CD4-positive, alpha-beta T cell treated with Interleukin-2 at 100 ng/mL for 4 hours (primary cell): ENCODE measurements around the gene EPHA3.

Experiments used
- DNase-seq: peaks from one replicate; pipeline ENCODE4 v3.0.0-alpha.2; 2020; ENCODE audit warnings: low spot score

EPHA3 gene

DNA sequence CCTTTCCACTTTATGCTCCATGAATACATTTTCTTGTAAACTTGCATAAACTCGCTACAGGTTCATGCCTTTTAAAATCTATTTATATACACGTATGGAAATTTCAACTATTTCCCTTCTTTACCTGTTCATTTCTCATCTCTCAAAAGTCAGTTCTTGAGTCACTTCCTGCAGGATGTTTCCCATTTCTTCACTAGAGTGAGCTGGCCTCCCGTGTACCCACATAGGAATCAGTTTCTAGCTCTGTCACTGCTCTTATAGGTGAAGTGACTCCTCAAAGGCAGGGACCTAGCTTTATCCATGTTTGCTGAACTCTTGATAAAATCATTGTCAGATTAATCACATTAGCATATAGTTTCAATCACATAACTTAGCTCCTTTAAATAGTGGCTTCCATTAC is 259.7 kb downstream of the EPHA3 start:
- no peak for DNase-seq

DNA sequence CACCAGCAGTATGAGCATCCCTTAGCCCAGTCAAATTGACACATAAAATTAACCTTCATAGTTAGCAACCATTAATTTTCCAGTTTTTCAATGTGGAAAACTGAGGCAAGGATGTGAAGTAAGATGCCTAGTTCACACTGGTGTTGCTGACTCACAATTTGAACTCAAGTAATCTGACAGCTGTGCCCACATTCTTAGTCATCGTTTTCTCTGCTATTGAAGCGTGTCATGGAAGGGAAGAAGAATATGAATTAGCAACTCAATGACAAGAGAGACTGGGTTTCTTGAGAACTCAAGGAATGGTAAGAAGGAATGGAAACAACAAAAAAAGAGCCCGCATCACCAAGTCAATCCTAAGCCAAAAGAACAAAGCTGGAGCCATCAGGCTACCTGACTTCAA is 261.4 kb downstream of the EPHA3 start:
- no peak for DNase-seq

- no peak for DNase-seq
These were observed 265.0 kb downstream of the EPHA3 start for GRCh38 chr3:89372456-89372855.

- no peak for DNase-seq
These were observed 266.0 kb downstream of the EPHA3 start for GRCh38 chr3:89373434-89373833.

GRCh38 chr3:89375451-89375850 is 268.0 kb downstream of the EPHA3 start:
- no peak for DNase-seq

DNA sequence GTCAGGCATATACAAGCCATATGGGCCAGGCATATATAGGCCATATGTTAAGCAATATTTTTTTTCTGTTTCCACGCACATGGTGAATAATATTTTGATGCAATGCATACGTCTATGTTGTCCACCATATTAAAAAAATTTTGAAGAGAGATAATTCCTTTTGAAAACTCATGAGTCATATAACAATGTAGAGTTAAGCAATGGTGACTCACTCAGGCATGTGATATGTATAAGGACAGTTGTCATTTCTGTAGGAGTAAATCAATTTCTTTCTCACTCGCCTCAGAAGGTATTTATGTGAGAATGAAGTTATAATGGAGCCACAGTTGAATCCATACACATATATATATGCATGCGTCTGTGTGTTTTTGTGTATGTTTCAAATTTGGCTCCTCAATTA is 272.6 kb downstream of the EPHA3 start:
- DNase-seq = no peak

DNA sequence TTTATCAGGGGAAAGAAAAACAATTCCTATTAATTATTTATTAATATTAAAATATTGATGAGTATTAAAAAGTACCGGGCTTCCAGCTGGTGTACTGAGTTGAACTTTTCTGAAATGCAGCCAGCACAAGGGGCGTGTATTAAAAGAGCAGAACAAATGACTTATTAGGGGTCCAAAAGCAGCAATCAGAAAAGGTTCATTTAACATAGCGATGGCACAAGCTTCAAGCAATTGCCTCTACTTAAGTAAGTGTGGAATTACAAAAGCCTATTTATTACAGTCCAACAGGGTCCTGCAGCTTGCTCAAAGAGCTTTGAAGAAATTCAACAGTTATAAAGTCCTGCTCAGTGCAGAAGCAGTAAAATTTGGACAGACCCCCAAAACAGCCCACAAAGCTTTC is 285.6 kb downstream of the EPHA3 start:
- no peak for DNase-seq

- DNase-seq = no peak
These were observed 288.0 kb downstream of the EPHA3 start for GRCh38 chr3:89395456-89395855.

DNA sequence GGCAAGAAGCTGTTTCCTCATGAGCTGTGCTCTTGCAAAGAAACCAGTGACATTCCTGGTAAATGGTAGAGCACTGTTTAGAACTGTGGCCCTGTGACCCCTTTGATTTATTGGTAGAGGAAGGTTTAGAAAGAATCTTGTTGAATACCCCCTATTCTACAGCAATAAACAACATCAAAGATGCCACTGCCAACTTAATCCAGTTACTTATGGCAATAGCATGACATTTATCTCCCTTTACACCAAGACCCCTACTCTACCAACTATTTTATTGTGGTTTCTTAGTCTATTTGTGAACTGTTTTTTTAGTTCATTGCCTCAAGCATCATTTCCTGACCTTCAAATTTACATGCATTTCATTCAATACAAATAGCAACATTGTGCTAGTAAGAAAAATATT is 288.6 kb downstream of the EPHA3 start:
- DNase-seq = no peak

GRCh38 chr3:89402051-89402450 is 294.6 kb downstream of the EPHA3 start:
- DNase-seq = no peak

- DNase-seq = no peak
These were observed 297.8 kb downstream of the EPHA3 start for GRCh38 chr3:89405176-89405575.

GRCh38 chr3:89405593-89405992 is 298.2 kb downstream of the EPHA3 start:
- DNase-seq = no peak

DNA sequence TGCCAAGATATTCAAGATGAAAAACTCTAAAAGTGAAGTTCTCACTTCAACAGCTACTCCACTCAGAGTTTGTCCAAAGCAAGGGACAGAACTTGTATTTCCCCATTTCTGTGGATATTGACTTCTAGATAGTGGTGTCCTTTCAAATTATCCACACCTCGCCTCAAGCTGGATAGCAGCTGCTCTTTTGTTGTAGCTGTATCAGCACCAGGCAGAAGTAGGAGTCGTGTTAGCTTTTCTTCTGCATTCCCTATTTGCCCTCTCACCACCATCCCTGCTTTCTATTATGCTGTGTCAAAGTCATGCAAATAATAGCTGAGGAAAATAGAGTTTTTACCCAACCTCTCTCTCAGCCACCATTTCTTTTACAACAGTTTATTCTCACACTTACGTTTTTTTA is 303.8 kb downstream of the EPHA3 start:
- DNase-seq = no peak

GRCh38 chr3:89414270-89414669 is 306.8 kb downstream of the EPHA3 start:
- DNase-seq = no peak

DNA sequence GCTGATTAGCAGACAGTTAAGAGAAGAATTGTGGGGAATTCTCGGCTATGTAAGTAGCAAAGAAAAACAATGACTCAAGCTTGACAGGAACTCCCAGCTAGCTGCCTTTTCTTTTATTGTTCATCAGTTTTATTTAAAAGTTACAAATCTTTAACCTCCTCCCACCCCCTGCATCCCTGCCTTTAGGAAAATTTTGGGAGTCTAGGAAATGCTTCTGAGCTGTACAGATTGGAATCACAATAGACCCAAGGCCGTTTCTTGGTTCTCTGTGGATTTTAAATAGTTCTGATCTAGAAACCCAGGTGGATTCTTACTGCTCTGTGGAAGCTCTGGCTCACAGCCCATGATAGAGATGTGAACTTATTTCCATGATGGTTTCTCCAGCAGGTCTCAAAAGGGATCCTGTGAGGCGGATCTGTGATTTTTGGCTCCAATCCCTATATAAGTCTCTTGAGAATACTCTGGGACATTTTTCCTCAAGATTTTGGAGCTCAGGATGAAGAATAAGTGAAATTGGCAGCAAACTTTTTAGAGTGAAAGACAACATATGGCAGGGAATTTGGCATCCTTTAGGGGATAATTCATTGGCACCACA is 312.3 kb downstream of the EPHA3 start:
- no peak for DNase-seq

GRCh38 chr3:89426060-89426459 is 318.6 kb downstream of the EPHA3 start:
- DNase-seq = no peak

DNA sequence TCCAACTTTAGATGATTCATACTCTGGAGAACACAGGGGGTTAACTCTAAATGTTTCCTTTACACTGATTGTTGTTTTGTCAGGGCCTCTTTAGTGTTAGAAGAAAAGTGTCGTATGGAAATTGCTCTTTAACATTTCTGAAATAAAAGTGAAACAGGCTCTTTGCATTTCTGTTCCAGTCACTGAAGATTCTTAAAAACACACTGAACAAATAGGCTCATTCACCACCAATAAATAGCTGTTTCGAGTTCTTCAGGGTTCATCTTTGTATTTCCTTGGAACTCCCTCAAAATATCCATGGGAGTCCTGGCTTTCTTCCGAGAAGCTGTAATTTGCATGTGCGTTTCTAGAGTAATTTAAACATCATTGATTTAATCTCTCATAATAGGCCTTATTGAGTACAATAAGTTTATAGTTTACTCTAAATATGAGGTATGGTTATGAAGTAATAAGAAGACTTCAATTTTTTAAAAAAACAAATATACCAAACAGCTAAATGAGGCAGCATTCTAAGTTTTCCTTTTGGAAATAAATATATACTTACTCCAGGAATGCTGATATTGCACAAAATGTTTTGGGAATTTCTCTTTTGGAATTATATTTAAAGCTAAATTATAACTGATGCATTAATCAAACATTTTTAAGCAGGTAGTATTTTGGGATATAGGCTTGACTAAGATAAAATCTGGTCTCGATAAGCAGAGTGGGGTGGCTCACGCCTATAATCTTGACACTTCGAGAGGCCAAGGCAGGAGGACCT is 327.4 kb downstream of the EPHA3 start:
- no peak for DNase-seq

DNA sequence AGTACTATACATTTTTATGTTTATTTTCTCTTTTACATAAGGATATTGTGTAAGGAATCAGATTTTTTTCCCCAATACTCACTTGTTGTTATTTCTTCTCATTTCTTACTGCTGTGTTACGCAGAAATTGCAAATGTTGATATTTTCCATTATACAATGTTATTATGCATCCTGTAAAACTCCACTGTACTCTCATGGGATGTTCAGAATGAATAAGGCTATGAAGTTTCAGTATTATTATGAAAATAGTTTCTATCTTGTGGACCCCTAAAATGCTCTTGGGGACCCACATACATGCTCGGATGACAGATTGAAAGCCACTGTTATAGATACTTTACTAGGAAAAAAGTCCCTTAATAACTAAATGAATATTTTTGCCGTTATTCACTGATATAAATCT is 329.4 kb downstream of the EPHA3 start:
- DNase-seq = no peak

- no peak for DNase-seq
These were observed 333.0 kb downstream of the EPHA3 start for GRCh38 chr3:89440386-89440785.

DNA sequence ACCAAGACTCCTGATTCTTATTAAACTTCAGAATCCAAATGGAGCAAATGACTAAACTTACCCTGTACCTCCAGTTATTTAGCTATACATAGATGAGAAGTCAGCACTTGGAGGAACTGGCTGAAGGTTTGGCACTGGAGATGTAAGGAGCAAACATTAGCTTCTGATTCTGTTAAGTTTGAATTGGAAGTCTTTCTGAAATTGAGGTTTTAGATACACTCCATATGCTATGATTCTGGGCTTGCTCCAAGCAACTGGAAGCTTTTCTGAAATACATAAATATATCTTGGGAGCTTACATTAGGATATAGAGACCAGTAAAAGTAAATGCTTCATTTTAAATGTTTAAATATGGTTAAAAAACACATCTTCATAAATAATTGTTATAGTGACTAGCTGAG is 333.7 kb downstream of the EPHA3 start:
- DNase-seq = no peak

- DNase-seq = no peak
These were observed 339.2 kb downstream of the EPHA3 start for GRCh38 chr3:89446593-89446992.

DNA sequence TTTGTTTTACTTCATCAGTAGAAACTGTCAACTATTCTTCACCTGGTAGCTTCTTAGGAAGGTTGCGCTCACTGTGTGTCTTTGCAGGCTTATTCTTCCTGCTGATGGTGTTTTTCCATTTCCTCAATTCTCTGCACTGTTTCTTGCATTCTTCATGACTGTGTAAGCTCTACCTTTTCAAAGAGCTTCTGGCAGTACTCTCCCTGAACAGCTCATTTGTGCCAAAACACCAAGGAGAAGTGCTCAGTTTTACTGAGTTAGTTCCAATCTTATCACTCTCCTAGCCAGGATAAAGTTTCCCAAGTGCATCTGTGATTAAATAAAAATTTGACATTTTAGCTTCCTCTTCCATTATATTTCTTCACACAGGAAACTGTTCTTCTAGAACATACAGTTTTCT is 339.8 kb downstream of the EPHA3 start:
- no peak for DNase-seq

DNA sequence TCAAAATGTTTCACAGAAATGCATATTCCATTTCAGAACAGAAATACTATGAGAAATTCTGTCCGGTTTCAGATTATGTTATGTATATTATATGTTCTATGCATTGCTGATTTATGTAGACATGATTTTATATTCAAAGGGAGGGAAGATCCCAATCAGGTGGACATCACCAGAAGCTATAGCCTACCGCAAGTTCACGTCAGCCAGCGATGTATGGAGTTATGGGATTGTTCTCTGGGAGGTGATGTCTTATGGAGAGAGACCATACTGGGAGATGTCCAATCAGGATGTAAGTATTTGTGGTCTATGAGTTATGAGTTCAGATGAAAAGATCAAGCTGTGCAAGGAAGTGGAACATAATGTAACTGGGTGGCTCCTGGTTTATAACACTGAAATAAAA is 341.7 kb downstream of the EPHA3 start:
- DNase-seq = no peak

- DNase-seq = no peak
These were observed 344.6 kb downstream of the EPHA3 start for GRCh38 chr3:89452066-89452465.
